GM18867 (cell line): ENCODE data around the gene TMEM217.

Source experiments
- ATAC-seq: cut with Tn5 transposase; IDR thresholded peaks from one replicate; pipeline ENCODE4 v1.9.1; 2021; ENCODE audit warnings: mild to moderate bottlenecking, moderate library complexity; ENCODE audit not compliant: unreplicated experiment

TMEM217 gene

DNA sequence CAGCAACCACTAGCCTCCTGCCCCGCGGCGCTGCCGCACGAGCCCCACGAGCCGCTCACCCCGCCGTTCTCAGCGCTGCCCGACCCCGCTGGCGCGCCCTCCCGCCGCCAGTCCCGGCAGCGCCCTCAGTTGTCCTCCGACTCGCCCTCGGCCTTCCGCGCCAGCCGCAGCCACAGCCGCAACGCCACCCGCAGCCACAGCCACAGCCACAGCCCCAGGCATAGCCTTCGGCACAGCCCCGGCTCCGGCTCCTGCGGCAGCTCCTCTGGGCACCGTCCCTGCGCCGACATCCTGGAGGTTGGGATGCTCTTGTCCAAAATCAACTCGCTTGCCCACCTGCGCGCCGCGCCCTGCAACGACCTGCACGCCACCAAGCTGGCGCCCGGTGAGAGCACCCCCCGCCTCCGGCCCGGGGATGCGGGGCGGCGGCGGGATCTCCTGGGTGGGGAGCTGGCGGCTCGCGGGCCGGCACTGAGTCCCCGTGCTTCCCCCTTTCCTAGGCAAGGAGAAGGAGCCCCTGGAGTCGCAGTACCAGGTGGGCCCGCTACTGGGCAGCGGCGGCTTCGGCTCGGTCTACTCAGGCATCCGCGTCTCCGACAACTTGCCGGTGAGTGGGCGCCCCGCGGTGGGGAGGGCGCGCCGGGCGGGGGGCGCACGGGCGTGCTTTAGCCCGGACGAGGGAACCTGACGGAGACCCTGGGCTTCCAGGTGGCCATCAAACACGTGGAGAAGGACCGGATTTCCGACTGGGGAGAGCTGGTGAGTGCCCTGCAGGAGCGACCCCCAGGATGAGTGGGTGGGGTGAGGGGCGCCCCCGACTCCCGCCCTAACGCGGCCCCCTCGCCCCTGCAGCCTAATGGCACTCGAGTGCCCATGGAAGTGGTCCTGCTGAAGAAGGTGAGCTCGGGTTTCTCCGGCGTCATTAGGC is 87.4 kb downstream of the TMEM217 start:
- ATAC-seq, result peak; percentile 31

DNA sequence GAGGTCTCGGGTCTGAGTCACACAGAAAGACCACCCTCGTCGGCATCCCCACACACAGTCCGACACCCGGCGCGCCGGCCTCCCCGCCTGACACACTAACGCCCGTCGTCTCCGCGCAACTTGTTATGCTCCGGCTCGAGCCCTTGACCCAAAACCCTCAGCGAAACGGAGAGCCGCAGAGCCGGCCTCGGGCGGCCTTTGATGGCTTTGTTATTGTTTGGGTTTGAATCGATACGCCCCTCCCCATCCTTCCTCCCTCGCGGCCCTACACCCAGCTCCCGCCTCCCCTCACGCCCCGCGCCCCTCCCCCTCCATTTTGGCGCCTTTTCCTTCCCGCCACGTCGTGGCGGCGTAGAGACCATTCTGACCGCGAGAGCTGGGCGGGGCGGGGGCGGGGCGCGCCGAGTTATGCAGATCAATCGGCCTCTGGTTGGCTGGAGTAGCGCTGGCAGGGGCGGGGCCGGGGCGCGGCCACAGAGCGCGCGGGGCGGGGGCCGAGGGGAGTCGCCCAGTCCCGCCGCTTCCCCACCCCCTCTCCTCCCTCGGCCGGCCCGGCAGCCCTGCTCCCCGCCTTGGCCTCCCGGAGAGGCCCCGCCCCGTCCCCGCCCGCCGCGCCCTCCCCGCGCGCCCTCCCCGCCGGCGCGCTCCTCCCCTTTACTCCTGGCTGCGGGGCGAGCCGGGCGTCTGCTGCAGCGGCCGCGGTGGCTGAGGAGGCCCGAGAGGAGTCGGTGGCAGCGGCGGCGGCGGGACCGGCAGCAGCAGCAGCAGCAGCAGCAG is 88.3 kb downstream of the TMEM217 start, which contains the start of gene PIM1:
PIM1 (plus strand) TSS at position 657 of the 777 bp plus-strand sequence. CDS start 424 bp downstream, outside the sequence.
- ATAC-seq, result peak; percentile 67

DNA sequence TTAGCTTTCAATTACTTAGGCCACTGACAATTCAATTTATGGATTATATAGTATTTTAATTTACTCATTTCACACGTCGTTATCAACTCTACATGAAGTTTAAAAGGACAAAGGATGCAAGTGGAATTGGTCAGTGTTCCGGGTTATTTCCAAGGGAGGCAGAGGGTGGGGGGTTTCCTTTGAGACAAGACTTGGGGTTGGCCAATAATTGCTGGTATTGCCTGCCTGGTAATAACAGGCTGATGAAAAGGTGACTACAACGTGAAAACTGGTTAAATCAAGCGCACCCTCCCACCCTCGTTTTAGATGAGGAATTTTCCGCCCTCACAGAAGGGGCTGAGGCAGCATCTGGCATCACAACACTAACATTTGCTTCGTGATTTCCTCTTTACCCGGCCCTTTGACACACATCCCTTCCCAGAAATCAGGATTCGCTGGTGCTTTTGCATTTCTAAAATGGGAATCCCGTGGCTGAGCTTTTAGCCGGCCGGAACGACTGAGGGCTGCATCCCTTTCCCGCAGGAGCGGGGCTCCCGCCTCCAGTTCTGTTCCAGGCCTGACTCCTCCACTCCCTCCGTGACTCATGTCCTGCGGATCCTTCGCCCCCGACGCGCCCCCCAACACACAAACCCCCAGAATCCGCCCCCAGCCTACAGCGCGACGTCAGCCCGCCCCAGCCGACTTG is 89.0 kb downstream of the TMEM217 start:
- no peak for ATAC-seq

DNA sequence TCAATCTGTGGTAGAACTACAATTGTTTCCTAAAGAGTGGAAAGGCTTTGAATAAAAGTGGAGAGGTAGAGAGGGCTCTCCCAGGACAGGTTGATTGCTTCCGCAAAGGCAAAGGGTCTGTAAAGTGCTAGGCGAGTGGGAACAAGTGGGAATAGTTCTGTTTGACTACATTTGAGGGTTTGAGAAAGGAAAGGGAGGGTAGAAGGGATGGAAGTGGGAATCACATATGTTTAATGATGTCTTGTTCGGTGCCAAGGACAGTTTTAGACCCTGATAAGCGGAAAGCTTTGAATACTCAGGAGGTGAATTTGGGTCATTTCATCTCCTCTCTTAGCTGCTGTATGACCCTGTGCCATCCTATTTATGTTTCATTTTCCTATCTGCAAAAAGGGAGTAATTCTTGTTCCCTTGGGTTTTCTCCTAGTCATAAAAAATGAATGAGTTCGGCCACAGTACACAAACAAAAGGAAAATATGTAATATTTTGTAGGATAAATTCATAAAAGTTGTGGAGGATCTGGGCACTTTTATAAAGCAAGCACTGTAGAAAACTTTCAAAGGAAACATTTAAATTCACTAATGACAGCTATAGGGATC is 89.7 kb downstream of the TMEM217 start:
- ATAC-seq, result no peak

DNA sequence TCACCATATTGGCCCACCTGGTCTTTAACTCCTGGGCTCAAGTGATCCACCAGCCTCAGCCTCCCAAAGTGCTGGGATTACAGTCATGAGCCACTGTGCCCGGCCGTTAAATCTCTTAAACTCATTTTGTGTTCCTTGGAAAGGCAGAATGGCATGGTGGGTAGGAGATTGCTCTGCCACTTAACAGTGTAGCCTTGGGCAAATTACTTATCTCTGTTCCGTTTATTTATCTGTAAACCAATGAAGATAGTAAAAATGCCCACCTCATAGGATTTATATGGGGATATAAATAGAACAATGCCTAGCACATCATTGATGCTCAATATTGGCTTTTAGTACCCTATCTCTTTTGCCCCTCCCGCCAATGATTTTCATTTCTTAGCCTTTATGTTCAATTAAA is 95.2 kb downstream of the TMEM217 start:
- ATAC-seq, result no peak
